GM12878 (cell line): Measurements from ENCODE around the gene CNTN4. TPM values are rescaled to one million over a fixed set of nuclear protein-coding genes. Genes with fewer than 3 reads are reported as not detected.

Experiments
- ATAC-seq: fragments of 200-7000 bp; cut with Tn5 transposase; 3 replicates; pipeline ENCODE4 v1.9.1; 2020; ENCODE audit warnings: mild to moderate bottlenecking, moderate library complexity
- BruUV-seq: library from RNA; stranded (reverse); fragments of 400-500 nt; replicated peaks from 2 replicates; lab custom pipeline; 2021; lab: Mats Ljungman, UMichigan
- CTCF ChIA-PET: fragments of 300-600 bp; sonication (Branson Sonifier 250); formaldehyde crosslinking; extraction: SDS; loops from one replicate; lab custom pipeline; 2021; ENCODE audit warnings: inconsistent platforms; lab: Yijun Ruan, JAX
- POLR2A ChIA-PET: fragments of 350-600 bp; formaldehyde crosslinking; extraction: SDS; loops from one replicate; lab custom pipeline; 2021; ENCODE audit warnings: inconsistent platforms; lab: Charles Lee
- RAD21 ChIA-PET: fragments of 300-600 bp; sonication (Branson Sonifier 250); formaldehyde crosslinking; loops from one replicate; lab custom pipeline; 2023; ENCODE audit warnings: antibody characterized with exemption; ENCODE audit not compliant: unreplicated experiment; lab: Charles Lee
- SMC1A ChIA-PET: fragments of 300-600 bp; sonication (Branson Sonifier 250); formaldehyde crosslinking; loops from one replicate; lab custom pipeline; 2023; ENCODE audit not compliant: unreplicated experiment, uncharacterized antibody; lab: Charles Lee
- DNase-seq: peaks from one replicate; pipeline ENCODE4 v3.0.0-alpha.2; 2011; ENCODE audit warnings: low read depth, low spot score
- FAIRE-seq: peaks from 3 replicates; lab custom pipeline; 2011; peaks lifted over from hg19 to GRCh38; lab: Jason Lieb, UNC
- H2AFZ ChIP-seq: 2 replicates; pipeline ENCODE4 v1.6.0; 2011; ENCODE audit warnings: low read depth, low read length, control low read depth; ENCODE audit not compliant: control insufficient read depth
- H3K27ac ChIP-seq: 2 replicates; pipeline ENCODE4 v1.5.1; 2011; ENCODE audit warnings: control low read depth; ENCODE audit not compliant: control insufficient read depth, insufficient read depth
- H3K27me3 ChIP-seq, 2 experiments: replicated peaks in 1 of 2; 2 replicates each; pipeline versions ENCODE4 v1.6.0 to v1.6.1; 2011; ENCODE audit warnings: low read length in 1 of 2; ENCODE audit not compliant: control insufficient read depth in 2 of 2, insufficient read depth in 2 of 2
- H3K36me3 ChIP-seq, 2 experiments: 2 replicates each; pipeline ENCODE4 v1.5.1; 2011; ENCODE audit warnings: low read length in 1 of 2; ENCODE audit not compliant: control insufficient read depth in 2 of 2, insufficient read depth in 2 of 2
- H3K4me1 ChIP-seq: 2 replicates; pipeline ENCODE4 v1.6.1; 2011; ENCODE audit warnings: mild to moderate bottlenecking, low read length, moderate library complexity, mixed read lengths; ENCODE audit not compliant: control insufficient read depth, insufficient read depth
- H3K4me2 ChIP-seq: 2 replicates; pipeline ENCODE4 v1.6.0; 2011; ENCODE audit warnings: control low read depth; ENCODE audit not compliant: control insufficient read depth, insufficient read depth
- H3K4me3 ChIP-seq: fragments of 200-600 bp; sonication (generic); 2 replicates; pipeline ENCODE4 v1.5.1; 2016
- H3K79me2 ChIP-seq: 2 replicates; pipeline ENCODE4 v1.6.0; 2011; ENCODE audit warnings: low read length; ENCODE audit not compliant: control insufficient read depth, insufficient read depth
- H3K9ac ChIP-seq: 2 replicates; pipeline ENCODE4 v1.8.0; 2011; ENCODE audit warnings: low read length, control low read depth, mixed read lengths; ENCODE audit not compliant: control insufficient read depth, insufficient read depth
- H3K9me3 ChIP-seq: replicated peaks from 3 replicates; pipeline ENCODE4 v1.5.1; 2011; ENCODE audit warnings: mild to moderate bottlenecking, low read length; ENCODE audit not compliant: control insufficient read depth, insufficient read depth
- H4K20me1 ChIP-seq: 2 replicates; pipeline ENCODE4 v1.6.0; 2011; ENCODE audit not compliant: control insufficient read depth, insufficient read depth
- ETV6 ChIP-seq, 2 experiments: fragments of 450-650 bp in 1 of 2; IDR thresholded peaks in 1 of 2; conservative IDR thresholded peaks in 1 of 2; 2 replicates each; pipeline ENCODE4 v1.6.1; 2014; ENCODE audit warnings: antibody characterized with exemption in 1 of 2, borderline replicate concordance in 1 of 2, low read depth in 1 of 2, mild to moderate bottlenecking in 1 of 2, moderate library complexity in 1 of 2
- HDAC6 ChIP-seq: fragments of 200-600 bp; sonication (generic); IDR thresholded peaks from one replicate; pipeline ENCODE4 v1.8.0; 2017; ENCODE audit warnings: antibody characterized with exemption; ENCODE audit not compliant: unreplicated experiment
- MEF2A ChIP-seq: IDR thresholded peaks from 2 replicates; pipeline ENCODE4 v1.6.1; 2011; ENCODE audit warnings: low read depth, mild to moderate bottlenecking, low read length, moderate library complexity; ENCODE audit not compliant: insufficient read depth
- MYC ChIP-seq: IDR thresholded peaks from 2 replicates; pipeline ENCODE4 v1.6.1; 2011; ENCODE audit warnings: mild to moderate bottlenecking, low read length, moderate library complexity, inconsistent platforms; ENCODE audit not compliant: insufficient read depth, insufficient replicate concordance, insufficient read length, severe bottlenecking
- PRDM15 ChIP-seq: fragments of 450-650 bp; formaldehyde crosslinking; IDR thresholded peaks from 2 replicates; pipeline ENCODE4 v1.4.0; 2020; ENCODE audit warnings: mild to moderate bottlenecking, moderate library complexity
- RBBP5 ChIP-seq: fragments of 200-600 bp; sonication (generic); conservative IDR thresholded peaks from 2 replicates; pipeline ENCODE4 v1.6.1; 2016
- ZBED1 ChIP-seq: IDR thresholded peaks from 2 replicates; pipeline ENCODE4 v1.6.1; 2016; ENCODE audit warnings: borderline replicate concordance
- WGBS: methylation state at CpG from one replicate; pipeline ENCODE4 v1.1.6; 2016; ENCODE audit warnings: low lambda C conversion rate; ENCODE audit not compliant: insufficient replicate concordance, insufficient coverage; ENCODE audit errors: missing lambda C conversion rate; 5-methylcytosine and 5-hydroxymethylcytosine counted together
- in situ Hi-C: fragments of 300-500 bp; cut with MboI; formaldehyde crosslinking; loops from 9 replicates; pipeline ENCODE4 v1.14.3; 2018; ENCODE audit warnings: mixed read lengths
- intact Hi-C: fragments of 100-400 bp; cut with micrococcal nuclease; formaldehyde crosslinking; loops from one replicate; pipeline ENCODE4 v1.14.2; 2022; ENCODE audit not compliant: unreplicated experiment
- polyA plus RNA-seq, 11 experiments: library from polyadenylated mRNA; depleted of rRNA in 4 of 11; unstranded in 6 of 11; stranded (reverse) in 5 of 11; fragments of >200 nt; fragmentation: Nextera tagmentation in 4 of 11; fragmentation: Illumina TruSeq in 1 of 11; extraction: Ambion mirVana in 4 of 11; extraction: Trizol in 1 of 11; gene quantifications; 1 replicate in 1 of 11; 2 replicates in 10 of 11; pipeline versions ENCODE4 v1.2.1 to v1.2.3, GENCODE V29; 2011 to 2016; ENCODE audit warnings: inconsistent platforms in 2 of 11, missing spikeins in 2 of 11, low read depth in 1 of 11
- total RNA-seq, 4 experiments: library from RNA; depleted of rRNA in 3 of 4; stranded (reverse); fragments of >200 nt in 3 of 4; fragmentation: Illumina TruSeq in 1 of 4; extraction: Trizol in 1 of 4; gene quantifications; 2 replicates each; pipeline versions ENCODE4 v1.2.1 to v1.2.3, GENCODE V29; 2013 to 2021
- TF ChIP-seq, protein P1 (sequence below): IDR thresholded peaks from 2 replicates; pipeline ENCODE4 v1.6.1; 2011; ENCODE audit warnings: low read depth, low read length, improper control_type of control experiment, borderline replicate concordance
- TF ChIP-seq, protein P2 (sequence below): IDR thresholded peaks from 2 replicates; pipeline ENCODE4 v1.6.1; 2011; ENCODE audit warnings: borderline replicate concordance, low read depth, mild to moderate bottlenecking, moderate library complexity, low read length; ENCODE audit not compliant: insufficient read depth, poor library complexity, severe bottlenecking
- TF ChIP-seq, protein P3 (sequence below): fragments of 450-650 bp; IDR thresholded peaks from 2 replicates; pipeline ENCODE4 v1.6.1; 2014; ENCODE audit warnings: mild to moderate bottlenecking

The CNTN4 gene
- total and polyA plus RNA-seq, 10 of the 15 experiments (the other 5 are each of a cell fraction or from before 2014, with no cell fraction given) = 0.05 to 0.43 (median 0.15) TPM; not detected in 1

- TF ChIP-seq MEF2A (no peak), ZBED1 (no peak), HDAC6 (no peak)
These were observed 484 bp downstream of the CNTN4 start (continued) for GRCh38 chr3:2099028-2099671.

GRCh38 chr3:2099779-2100191 is 1.1 kb downstream of the CNTN4 start:
- no peak overlapping the region for H3K9ac ChIP-seq
- BruUV-seq = no TSS peak
- ChIA-PET POLR2A (no interaction called here), CTCF (no interaction called here), RAD21 (no interaction called here), SMC1A (no interaction called here)
- H3K9me3 ChIP-seq = no peaks in the 10 kb centered on the region
- H4K20me1 ChIP-seq = no peaks in the 10 kb centered on the region
- FAIRE-seq (no peak), DNase-seq (no peak), ATAC-seq (no peak)
- no peak overlapping the region for H3K27ac ChIP-seq
- no peak overlapping the region for H2AFZ ChIP-seq
- H3K79me2 ChIP-seq = no peaks in the 10 kb centered on the region
- H3K27me3 ChIP-seq = peaks cover 2 to 6% of the 10 kb centered on the region in 2 experiments
- 38% methylated on average over 26 of the region's 26 CpGs for WGBS
- no peak overlapping the region for H3K4me3 ChIP-seq
- H3K4me2 ChIP-seq = no peak overlapping the region
- intact Hi-C loops (no loop called here), in situ Hi-C loops (no loop called here)
- H3K36me3 ChIP-seq = no peaks in the 10 kb centered on the region
- no peaks in the 10 kb centered on the region for H3K4me1 ChIP-seq
- TF ChIP-seq RBBP5 = no peak
- TF ChIP-seq PRDM15 (CRISPR knock-in tag) = no peak
- TF ChIP-seq, protein P1, sequence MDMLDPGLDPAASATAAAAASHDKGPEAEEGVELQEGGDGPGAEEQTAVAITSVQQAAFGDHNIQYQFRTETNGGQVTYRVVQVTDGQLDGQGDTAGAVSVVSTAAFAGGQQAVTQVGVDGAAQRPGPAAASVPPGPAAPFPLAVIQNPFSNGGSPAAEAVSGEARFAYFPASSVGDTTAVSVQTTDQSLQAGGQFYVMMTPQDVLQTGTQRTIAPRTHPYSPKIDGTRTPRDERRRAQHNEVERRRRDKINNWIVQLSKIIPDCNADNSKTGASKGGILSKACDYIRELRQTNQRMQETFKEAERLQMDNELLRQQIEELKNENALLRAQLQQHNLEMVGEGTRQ = no peak
- TF ChIP-seq, protein P2, sequence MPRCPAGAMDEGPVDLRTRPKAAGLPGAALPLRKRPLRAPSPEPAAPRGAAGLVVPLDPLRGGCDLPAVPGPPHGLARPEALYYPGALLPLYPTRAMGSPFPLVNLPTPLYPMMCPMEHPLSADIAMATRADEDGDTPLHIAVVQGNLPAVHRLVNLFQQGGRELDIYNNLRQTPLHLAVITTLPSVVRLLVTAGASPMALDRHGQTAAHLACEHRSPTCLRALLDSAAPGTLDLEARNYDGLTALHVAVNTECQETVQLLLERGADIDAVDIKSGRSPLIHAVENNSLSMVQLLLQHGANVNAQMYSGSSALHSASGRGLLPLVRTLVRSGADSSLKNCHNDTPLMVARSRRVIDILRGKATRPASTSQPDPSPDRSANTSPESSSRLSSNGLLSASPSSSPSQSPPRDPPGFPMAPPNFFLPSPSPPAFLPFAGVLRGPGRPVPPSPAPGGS = no peak
- TF ChIP-seq ETV6 (conservative IDR thresholded peaks at IDR 0.05 in 1 of 2, IDR thresholded peaks at IDR 0.05 in 1 of 2; ENCODE audit: borderline replicate concordance in 1 of 2, low read depth in 1 of 2) = no peak
- TF ChIP-seq, protein P3, sequence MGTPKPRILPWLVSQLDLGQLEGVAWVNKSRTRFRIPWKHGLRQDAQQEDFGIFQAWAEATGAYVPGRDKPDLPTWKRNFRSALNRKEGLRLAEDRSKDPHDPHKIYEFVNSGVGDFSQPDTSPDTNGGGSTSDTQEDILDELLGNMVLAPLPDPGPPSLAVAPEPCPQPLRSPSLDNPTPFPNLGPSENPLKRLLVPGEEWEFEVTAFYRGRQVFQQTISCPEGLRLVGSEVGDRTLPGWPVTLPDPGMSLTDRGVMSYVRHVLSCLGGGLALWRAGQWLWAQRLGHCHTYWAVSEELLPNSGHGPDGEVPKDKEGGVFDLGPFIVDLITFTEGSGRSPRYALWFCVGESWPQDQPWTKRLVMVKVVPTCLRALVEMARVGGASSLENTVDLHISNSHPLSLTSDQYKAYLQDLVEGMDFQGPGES = no peak
- TF ChIP-seq MYC = no peak
